Natural killer cell (primary cell): ENCODE measurements around the gene CA5B. TPM values are rescaled to one million over a fixed set of nuclear protein-coding genes. Genes with fewer than 3 reads are reported as not detected.
"Not testable (repeated sequence)": the region's sequence is repeated elsewhere in the genome, so short reads cannot be mapped to it uniquely, and the experiment has no call there.

Source experiments
- ATAC-seq, 3 donors: fragments of 150-1000 bp in 2 of 3; fragments of 200-7000 bp in 1 of 3; cut with Tn5 transposase; 1 replicate in 1 of 3; 2 replicates in 2 of 3; pipeline ENCODE4 v1.10.0; 2021; ENCODE audit warnings: mild to moderate bottlenecking in 2 of 3, moderate library complexity in 2 of 3
- DNase-seq, 2 donors: peaks; one replicate each; pipeline versions ENCODE4 v3.0.0 to v3.0.0-alpha.2; 2013 to 2021; ENCODE audit warnings: mixed read lengths in 1 of 2
- H3K27ac ChIP-seq: one replicate; pipeline ENCODE4 v1.5.1; 2013; ENCODE audit warnings: mild to moderate bottlenecking, low read length
- H3K27me3 ChIP-seq: one replicate; pipeline ENCODE4 v1.6.1; 2013; ENCODE audit warnings: low read length; ENCODE audit not compliant: control insufficient read depth, insufficient read depth
- H3K36me3 ChIP-seq: one replicate; pipeline ENCODE4 v1.6.1; 2013; ENCODE audit warnings: low read length; ENCODE audit not compliant: control insufficient read depth, insufficient read depth
- H3K4me1 ChIP-seq: one replicate; pipeline ENCODE4 v1.6.1; 2013; ENCODE audit warnings: low read length; ENCODE audit not compliant: control insufficient read depth, insufficient read depth
- H3K4me3 ChIP-seq: one replicate; pipeline ENCODE4 v1.5.1; 2013; ENCODE audit warnings: low read length
- H3K9me3 ChIP-seq: one replicate; pipeline ENCODE4 v1.6.1; 2013; ENCODE audit warnings: low read length; ENCODE audit not compliant: control insufficient read depth, insufficient read depth
- H3K27ac Mint-ChIP-seq, 2 donors: one replicate each; pipeline ENCODE4 v1.8.0; 2022; ENCODE audit warnings: mild to moderate bottlenecking in 2 of 2, mixed read lengths in 2 of 2, moderate library complexity in 1 of 2
- H3K27me3 Mint-ChIP-seq, 2 donors: one replicate each; pipeline ENCODE4 v1.8.0; 2022; ENCODE audit warnings: low read depth in 2 of 2, mixed read lengths in 2 of 2
- H3K36me3 Mint-ChIP-seq: one replicate; pipeline ENCODE4 v1.8.0; 2022; ENCODE audit warnings: mixed read lengths
- H3K4me1 Mint-ChIP-seq, 2 donors: one replicate each; pipeline ENCODE4 v1.8.0; 2022; ENCODE audit warnings: mixed read lengths in 2 of 2
- H3K4me3 Mint-ChIP-seq: one replicate; pipeline ENCODE4 v1.8.0; 2022; ENCODE audit warnings: mild to moderate bottlenecking, moderate library complexity, mixed read lengths
- H3K9me3 Mint-ChIP-seq, 2 donors: one replicate each; pipeline ENCODE4 v1.8.0; 2022; ENCODE audit warnings: mixed read lengths in 2 of 2
- CTCF ChIP-seq: fragments of 200-600 bp; IDR thresholded peaks from one replicate; pipeline ENCODE4 v1.8.0; 2022; ENCODE audit warnings: antibody characterized with exemption
- WGBS: methylation state at CpG from one replicate; pipeline ENCODE4 v1.1.7; 2013; ENCODE audit warnings: missing lambda C conversion rate; ENCODE audit not compliant: insufficient coverage; 5-methylcytosine and 5-hydroxymethylcytosine counted together
- intact Hi-C: fragments of 100-400 bp; cut with micrococcal nuclease; formaldehyde crosslinking; loops from one replicate; pipeline ENCODE4 v1.14.2; 2022
- total RNA-seq, 4 donors: library from RNA; stranded (reverse); fragments of 120-200 nt in 1 of 4; gene quantifications; one replicate each; pipeline versions ENCODE4 v1.2.3 to v1.2.4, GENCODE V29; 2013 to 2022

CA5B gene
- total RNA-seq, 3 donors from 2014 or later (not counting 1 experiment from before 2014, with no cell fraction given): 56.3 to 111 (median 80.5) TPM

GRCh38 chrX:15822922-15823321 lies 84.9 kb downstream of the CA5B start:
- Histone ChIP-seq H3K9me3 (no peaks in the 10 kb centered on the region), H3K27me3 (no peaks in the 10 kb centered on the region), H3K36me3 (peaks cover 15% of the 10 kb centered on the region), H3K27ac (no peak overlapping the region), H3K4me1 (no peaks in the 10 kb centered on the region), H3K4me3 (no peak overlapping the region)
- intact Hi-C loops: no loop called here
- no peak for ATAC-seq
- WGBS: 97% methylated on average over 15 of the region's 23 CpGs
- no peak for DNase-seq
- H3K4me1 Mint-ChIP-seq: no peaks in the 10 kb centered on the region
- H3K27me3 Mint-ChIP-seq: no peaks in the 10 kb centered on the region
- H3K9me3 Mint-ChIP-seq: no peaks in the 10 kb centered on the region
- peaks cover 10% of the 10 kb centered on the region for H3K36me3 Mint-ChIP-seq
- no peak for TF ChIP-seq CTCF
- H3K27ac Mint-ChIP-seq: no peak overlapping the region
- no peak overlapping the region for H3K4me3 Mint-ChIP-seq

GRCh38 chrX:15825936-15826335 lies 87.9 kb downstream of the CA5B start:
- H3K36me3 ChIP-seq: peaks cover 9% of the 10 kb centered on the region
- no peak for TF ChIP-seq CTCF
- intact Hi-C loops: no loop called here
- ATAC-seq: no peak
- Mint-ChIP-seq H3K4me1 (no peaks in the 10 kb centered on the region), H3K4me3 (no peak overlapping the region), H3K9me3 (no peaks in the 10 kb centered on the region), H3K27me3 (no peaks in the 10 kb centered on the region), H3K36me3 (peaks cover 25% of the 10 kb centered on the region), H3K27ac (no peak overlapping the region)
- H3K27me3 ChIP-seq: no peaks in the 10 kb centered on the region
- no peak overlapping the region for H3K4me3 ChIP-seq
- 92% methylated on average over 3 of the region's 5 CpGs for WGBS
- H3K27ac ChIP-seq: no peak overlapping the region
- no peak for DNase-seq
- no peaks in the 10 kb centered on the region for H3K9me3 ChIP-seq
- H3K4me1 ChIP-seq: no peaks in the 10 kb centered on the region

- H3K27ac ChIP-seq: no peak overlapping the region
- H3K4me1 ChIP-seq: no peaks in the 10 kb centered on the region
- Mint-ChIP-seq H3K4me3 (no peak overlapping the region), H3K4me1 (no peaks in the 10 kb centered on the region), H3K27me3 (no peaks in the 10 kb centered on the region), H3K9me3 (no peaks in the 10 kb centered on the region), H3K27ac (no peak overlapping the region), H3K36me3 (peaks cover 15% of the 10 kb centered on the region)
- DNase-seq (no peak), ATAC-seq (no peak)
- intact Hi-C loops: no loop called here
- peaks cover 6% of the 10 kb centered on the region for H3K36me3 ChIP-seq
- H3K4me3 ChIP-seq: no peak overlapping the region
- H3K9me3 ChIP-seq: no peaks in the 10 kb centered on the region
- no peaks in the 10 kb centered on the region for H3K27me3 ChIP-seq
- WGBS: 100% methylated on average over 1 of the region's 1 CpG
- no peak for TF ChIP-seq CTCF
Observed at GRCh38 chrX:15829217-15829616, 91.1 kb downstream of the CA5B start.

- H3K4me1 ChIP-seq, DNase-seq, H3K27me3 Mint-ChIP-seq, H3K27me3 ChIP-seq, H3K27ac ChIP-seq, H3K9me3 ChIP-seq, H3K36me3 ChIP-seq, H3K4me1 Mint-ChIP-seq, H3K27ac Mint-ChIP-seq, ATAC-seq, H3K4me3 Mint-ChIP-seq, H3K9me3 Mint-ChIP-seq, intact Hi-C loops, H3K4me3 ChIP-seq: not testable (repeated sequence)
- peaks cover 15% of the 10 kb centered on the region for H3K36me3 Mint-ChIP-seq
- WGBS: no CpG with 5 or more reads among the region's 2 CpGs
Observed at GRCh38 chrX:15831347-15831746, 93.3 kb downstream of the CA5B start.
